Breast epithelium (tissue), 4 donors: Measurements from ENCODE around the gene SPIB. TPM values are rescaled to one million over a fixed set of nuclear protein-coding genes. Genes with fewer than 3 reads are reported as not detected.

ENCODE experiments used
- DNase-seq, 2 donors: peaks; one replicate each; pipeline ENCODE4 v3.0.0-alpha.2; 2019; ENCODE audit warnings: low spot score in 2 of 2
- H3K27ac ChIP-seq, 2 donors: fragments of 200-600 bp; sonication (generic) in 1 of 2; one replicate each; pipeline ENCODE4 v1.5.1; 2016 to 2019; ENCODE audit warnings: mild to moderate bottlenecking in 1 of 2
- H3K27me3 ChIP-seq, 2 donors: fragments of 200-600 bp; sonication (generic) in 1 of 2; one replicate each; pipeline versions ENCODE4 v1.5.1 to v1.6.0; 2017 to 2019; ENCODE audit warnings: control low read depth in 1 of 2, mild to moderate bottlenecking in 1 of 2
- H3K36me3 ChIP-seq: fragments of 200-600 bp; one replicate; pipeline ENCODE4 v1.5.1; 2019
- H3K4me1 ChIP-seq, 2 donors: fragments of 200-600 bp; sonication (generic); one replicate each; pipeline ENCODE4 v1.5.1; 2016 to 2019; ENCODE audit warnings: control low read depth in 1 of 2
- H3K4me3 ChIP-seq, 3 donors: fragments of 200-600 bp; sonication (generic); 1 replicate in 2 of 3; 2 replicates in 1 of 3; pipeline ENCODE4 v1.5.1; 2016 to 2019; ENCODE audit warnings: mild to moderate bottlenecking in 3 of 3, moderate library complexity in 2 of 3
- H3K9me3 ChIP-seq, 2 donors: fragments of 200-600 bp; sonication (generic) in 1 of 2; one replicate each; pipeline ENCODE4 v1.5.1; 2016 to 2019; ENCODE audit warnings: control low read depth in 1 of 2
- POLR2A ChIP-seq: fragments of 450-650 bp; IDR thresholded peaks from one replicate; pipeline ENCODE4 v1.6.1; 2016; ENCODE audit warnings: antibody characterized with exemption, mild to moderate bottlenecking, moderate library complexity
- POLR2AphosphoS5 ChIP-seq, 3 donors: sonication (generic); formaldehyde crosslinking; IDR thresholded peaks; one replicate each; pipeline ENCODE4 v1.6.1; 2017; ENCODE audit warnings: antibody characterized with exemption in 3 of 3
- intact Hi-C: fragments of 100-400 bp; cut with DNase I; formaldehyde crosslinking; loops from one replicate; pipeline ENCODE4 v1.15.1; 2023; ENCODE audit warnings: low total_unique reads
- total RNA-seq, 3 donors: library from RNA; depleted of rRNA; stranded (reverse); fragments of >200 nt; gene quantifications; one replicate each; pipeline ENCODE4 v1.1.0, GENCODE V29; 2016
- TF ChIP-seq, protein P1 (sequence below), 3 donors: fragments of 450-650 bp; IDR thresholded peaks; one replicate each; pipeline ENCODE4 v1.5.1; 2016 to 2017; ENCODE audit warnings: antibody characterized with exemption in 3 of 3, mild to moderate bottlenecking in 3 of 3, moderate library complexity in 3 of 3

Gene SPIB
- total RNA-seq, 3 donors from 2014 or later: 0.33 TPM; not detected in 2

GRCh38 chr19:50420808-50421207 is 2.1 kb downstream of the SPIB start:
- DNase-seq: no peak
- H3K36me3 ChIP-seq: no peaks in the 10 kb centered on the region
- TF ChIP-seq POLR2AphosphoS5 (IDR thresholded peaks at IDR 0.05): no peak
- no peak for TF ChIP-seq POLR2A
- H3K27ac ChIP-seq: no peak overlapping the region
- no peaks in the 10 kb centered on the region for H3K4me1 ChIP-seq
- intact Hi-C loops: no loop called here
- peaks cover 5 to 44% of the 10 kb centered on the region in 2 donors for H3K27me3 ChIP-seq
- no peaks in the 10 kb centered on the region for H3K9me3 ChIP-seq
- H3K4me3 ChIP-seq: no peak overlapping the region

DNA sequence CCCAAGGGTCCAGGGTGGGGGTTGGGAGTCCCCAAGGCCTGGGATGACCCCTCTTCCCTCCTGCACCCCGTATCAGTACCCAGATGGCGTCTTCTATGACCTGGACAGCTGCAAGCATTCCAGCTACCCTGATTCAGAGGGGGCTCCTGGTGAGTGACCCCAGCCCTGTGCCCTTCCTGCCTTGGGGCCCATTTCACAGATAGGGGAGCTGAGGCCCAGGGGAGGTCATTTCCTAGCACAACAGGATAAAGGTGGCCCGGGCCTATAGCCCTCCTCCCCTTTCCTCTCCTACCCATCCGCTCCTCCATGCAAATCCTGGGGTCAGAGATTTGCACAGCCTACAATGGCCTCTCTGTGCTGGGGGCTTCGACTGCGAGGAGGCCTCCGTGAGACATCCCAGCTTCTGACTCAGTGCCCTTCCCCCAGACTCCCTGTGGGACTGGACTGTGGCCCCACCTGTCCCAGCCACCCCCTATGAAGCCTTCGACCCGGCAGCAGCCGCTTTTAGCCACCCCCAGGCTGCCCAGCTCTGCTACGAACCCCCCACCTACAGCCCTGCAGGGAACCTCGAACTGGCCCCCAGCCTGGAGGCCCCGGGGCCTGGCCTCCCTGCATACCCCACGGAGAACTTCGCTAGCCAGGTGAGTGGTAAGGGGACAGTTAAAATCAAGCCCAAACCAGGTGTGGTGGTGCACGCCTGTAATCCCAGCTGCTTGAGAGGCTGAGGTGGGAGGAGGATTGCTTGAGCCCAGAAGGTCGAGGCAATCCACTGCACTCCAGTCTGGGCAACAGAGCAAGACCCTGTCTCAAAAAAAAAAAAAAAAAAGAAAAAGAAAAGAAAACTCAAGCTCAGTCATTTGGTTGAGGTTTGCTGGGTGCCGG is 3.9 kb downstream of the SPIB start:
- intact Hi-C loops: no loop called here
- TF ChIP-seq POLR2AphosphoS5 (IDR thresholded peaks at IDR 0.05) (no peak), POLR2A (no peak)
- TF ChIP-seq, protein P1, sequence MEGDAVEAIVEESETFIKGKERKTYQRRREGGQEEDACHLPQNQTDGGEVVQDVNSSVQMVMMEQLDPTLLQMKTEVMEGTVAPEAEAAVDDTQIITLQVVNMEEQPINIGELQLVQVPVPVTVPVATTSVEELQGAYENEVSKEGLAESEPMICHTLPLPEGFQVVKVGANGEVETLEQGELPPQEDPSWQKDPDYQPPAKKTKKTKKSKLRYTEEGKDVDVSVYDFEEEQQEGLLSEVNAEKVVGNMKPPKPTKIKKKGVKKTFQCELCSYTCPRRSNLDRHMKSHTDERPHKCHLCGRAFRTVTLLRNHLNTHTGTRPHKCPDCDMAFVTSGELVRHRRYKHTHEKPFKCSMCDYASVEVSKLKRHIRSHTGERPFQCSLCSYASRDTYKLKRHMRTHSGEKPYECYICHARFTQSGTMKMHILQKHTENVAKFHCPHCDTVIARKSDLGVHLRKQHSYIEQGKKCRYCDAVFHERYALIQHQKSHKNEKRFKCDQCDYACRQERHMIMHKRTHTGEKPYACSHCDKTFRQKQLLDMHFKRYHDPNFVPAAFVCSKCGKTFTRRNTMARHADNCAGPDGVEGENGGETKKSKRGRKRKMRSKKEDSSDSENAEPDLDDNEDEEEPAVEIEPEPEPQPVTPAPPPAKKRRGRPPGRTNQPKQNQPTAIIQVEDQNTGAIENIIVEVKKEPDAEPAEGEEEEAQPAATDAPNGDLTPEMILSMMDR (IDR thresholded peaks at IDR 0.05): no peak
- no peaks in the 10 kb centered on the region for H3K4me1 ChIP-seq
- no peak for DNase-seq
- H3K27me3 ChIP-seq: peaks cover 5 to 33% of the 10 kb centered on the region in 2 donors
- H3K27ac ChIP-seq: no peak overlapping the region
- H3K4me3 ChIP-seq: no peak overlapping the region
- H3K36me3 ChIP-seq: no peaks in the 10 kb centered on the region
- no peaks in the 10 kb centered on the region for H3K9me3 ChIP-seq

DNA sequence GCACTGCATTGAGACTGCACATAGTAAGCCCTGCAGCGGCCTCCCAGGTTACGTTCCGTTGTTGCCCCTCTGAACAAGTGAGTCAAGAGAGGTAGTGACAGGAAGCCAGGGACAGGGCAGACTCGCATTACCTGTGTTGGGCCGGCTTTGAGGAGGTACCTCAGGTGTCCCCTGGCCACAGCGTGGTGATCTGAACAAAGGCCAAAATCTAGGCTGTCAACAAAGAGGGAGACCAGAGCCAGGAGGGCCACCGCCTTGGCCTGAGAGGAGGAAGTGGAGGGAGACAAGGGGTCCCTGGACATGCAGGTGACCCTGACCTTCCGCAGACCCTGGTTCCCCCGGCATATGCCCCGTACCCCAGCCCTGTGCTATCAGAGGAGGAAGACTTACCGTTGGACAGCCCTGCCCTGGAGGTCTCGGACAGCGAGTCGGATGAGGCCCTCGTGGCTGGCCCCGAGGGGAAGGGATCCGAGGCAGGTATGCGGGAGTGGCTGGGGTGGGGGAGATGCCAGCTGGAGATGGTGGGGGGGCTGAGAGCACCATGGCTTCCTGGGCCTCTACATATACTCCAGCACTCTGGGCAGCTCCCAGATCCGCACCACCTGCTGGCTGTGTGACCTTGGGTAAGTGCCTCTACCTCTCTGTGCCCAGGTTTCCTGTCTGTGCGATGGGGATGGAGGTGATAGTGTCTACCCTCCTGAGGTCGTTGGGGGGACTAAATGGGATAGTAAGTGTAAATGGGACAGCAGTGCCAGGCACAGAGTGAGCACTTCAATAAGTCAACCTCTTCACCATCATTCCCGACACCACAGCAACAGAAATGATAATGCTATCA is 4.8 kb downstream of the SPIB start:
- peaks cover 4 to 24% of the 10 kb centered on the region in 2 donors for H3K27me3 ChIP-seq
- intact Hi-C loops: no loop called here
- DNase-seq: no peak
- H3K4me3 ChIP-seq: no peak overlapping the region
- H3K27ac ChIP-seq: no peak overlapping the region
- no peaks in the 10 kb centered on the region for H3K9me3 ChIP-seq
- TF ChIP-seq, protein P1 (IDR thresholded peaks at IDR 0.05): no peak
- H3K4me1 ChIP-seq: no peaks in the 10 kb centered on the region
- H3K36me3 ChIP-seq: no peaks in the 10 kb centered on the region

GRCh38 chr19:50425581-50425980 is 6.8 kb downstream of the SPIB start:
- no peaks in the 10 kb centered on the region for H3K36me3 ChIP-seq

DNA sequence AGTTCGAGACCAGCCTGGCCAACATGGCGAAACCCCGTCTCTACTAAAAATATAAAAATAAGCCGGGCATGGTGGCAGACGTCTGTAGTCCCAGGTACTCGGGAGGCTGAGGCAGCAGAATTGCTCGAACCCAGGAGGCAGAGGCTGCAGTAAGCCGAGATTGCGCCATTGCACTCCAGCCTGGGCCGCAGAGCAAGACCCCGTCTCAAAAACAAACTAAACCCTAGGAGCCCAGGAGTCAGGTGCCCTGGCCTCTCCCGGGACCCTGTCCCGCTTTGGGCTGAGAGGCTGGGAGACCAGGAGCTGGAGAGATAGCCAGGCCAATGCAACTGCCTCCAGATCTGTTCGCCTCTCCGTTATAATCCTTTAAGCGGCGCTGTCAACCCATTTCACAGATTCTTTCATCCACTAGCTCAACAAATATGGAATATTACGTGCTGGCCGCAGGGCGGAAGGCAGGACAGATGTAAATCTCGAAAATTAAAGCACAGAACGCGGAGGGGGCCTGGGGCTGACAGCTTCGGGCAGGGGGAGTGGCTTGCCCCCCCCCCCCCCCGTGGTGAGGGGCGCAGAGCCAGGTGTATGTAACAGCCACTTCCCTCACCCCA is 8.7 kb downstream of the SPIB start:
- DNase-seq: no peak
- no peaks in the 10 kb centered on the region for H3K9me3 ChIP-seq
- peak overlapping the region; percentile 57 to 58 for H3K27ac ChIP-seq
- TF ChIP-seq POLR2A (no peak), POLR2AphosphoS5 (IDR thresholded peaks at IDR 0.05) (no peak)
- TF ChIP-seq, protein P1 (IDR thresholded peaks at IDR 0.05): no peak
- peak overlapping the region; percentile 10 to 58 (median 39) for H3K4me3 ChIP-seq
- H3K36me3 ChIP-seq: no peaks in the 10 kb centered on the region
- intact Hi-C loops: no loop called here
- peaks cover 0 to 4% of the 10 kb centered on the region in 2 donors for H3K4me1 ChIP-seq
- peaks cover 0 to 4% of the 10 kb centered on the region in 2 donors for H3K27me3 ChIP-seq

More at GRCh38 chr19:50425581-50425980, 6.8 kb downstream of the SPIB start:
- DNase-seq: no peak
- Histone ChIP-seq H3K4me3 (no peak overlapping the region), H3K27me3 (peaks cover 0 to 9% of the 10 kb centered on the region in 2 donors), H3K27ac (no peak overlapping the region), H3K4me1 (no peaks in the 10 kb centered on the region), H3K9me3 (no peaks in the 10 kb centered on the region)
- intact Hi-C loops: no loop called here
- TF ChIP-seq POLR2AphosphoS5 (IDR thresholded peaks at IDR 0.05): no peak
